NB4 (cell line): ENCODE results near the gene GCG.

ENCODE experiments used
- DNase-seq: peaks from one replicate; pipeline ENCODE4 v3.0.0; 2010; ENCODE audit warnings: low read depth
- H3K4me3 ChIP-seq: one replicate; pipeline ENCODE4 v1.5.1; 2011; ENCODE audit warnings: mild to moderate bottlenecking, low read depth, low read length, moderate library complexity
- CTCF ChIP-seq: IDR thresholded peaks from one replicate; pipeline ENCODE4 v1.5.1; 2012; ENCODE audit warnings: low read depth, low read length
- MAX ChIP-seq: IDR thresholded peaks from 2 replicates; pipeline ENCODE4 v1.6.1; 2011; ENCODE audit warnings: low read depth, low read length
- MYC ChIP-seq: IDR thresholded peaks from 2 replicates; pipeline ENCODE4 v1.6.1; 2011; ENCODE audit warnings: low read depth, low read length
- POLR2A ChIP-seq: IDR thresholded peaks from 2 replicates; pipeline ENCODE4 v1.6.1; 2011; ENCODE audit warnings: mild to moderate bottlenecking; ENCODE audit not compliant: insufficient read length; ENCODE audit errors: extremely low read depth

Gene GCG

GRCh38 chr2:162126111-162126519, 25.9 kb downstream of the GCG start:
- TF ChIP-seq MAX: no peak
- no peak for TF ChIP-seq MYC
- no peak for TF ChIP-seq CTCF
- no peak for TF ChIP-seq POLR2A
- no peak overlapping the region for H3K4me3 ChIP-seq
- peak; percentile 70 for DNase-seq

- H3K4me3 ChIP-seq: no peak overlapping the region
- DNase-seq: no peak
- TF ChIP-seq CTCF (no peak), MAX (no peak), POLR2A (no peak), MYC (no peak)
These were observed 26.9 kb downstream of the GCG start for GRCh38 chr2:162125138-162125537.

- DNase-seq: peak; percentile 66
- no peak overlapping the region for H3K4me3 ChIP-seq
- no peak for TF ChIP-seq MYC
- TF ChIP-seq MAX: no peak
- no peak for TF ChIP-seq POLR2A
- no peak for TF ChIP-seq CTCF
These were observed 28.0 kb downstream of the GCG start for GRCh38 chr2:162123806-162124758.

- DNase-seq: no peak
- no peak overlapping the region for H3K4me3 ChIP-seq
- TF ChIP-seq MYC (no peak), MAX (no peak), CTCF (no peak), POLR2A (no peak)
These were observed 33.6 kb downstream of the GCG start for GRCh38 chr2:162118166-162119031.

- no peak for DNase-seq
These were observed 35.7 kb downstream of the GCG start for GRCh38 chr2:162116352-162116751.

GRCh38 chr2:162115076-162115475, 37.0 kb downstream of the GCG start:
- TF ChIP-seq CTCF: no peak
- TF ChIP-seq MYC: no peak
- TF ChIP-seq MAX: no peak
- no peak for TF ChIP-seq POLR2A
- H3K4me3 ChIP-seq: no peak overlapping the region

More at GRCh38 chr2:162116352-162116751, 35.7 kb downstream of the GCG start:
- no peak overlapping the region for H3K4me3 ChIP-seq
- TF ChIP-seq MYC (no peak), MAX (no peak)

More at GRCh38 chr2:162115076-162115475, 37.0 kb downstream of the GCG start:
- DNase-seq: no peak
